SW480 (cell line): ENCODE data around the gene AOC1.
A peak's percentile ranks its signal among the peaks of the same experiment; 100 is the strongest.

ENCODE experiments used
- DNase-seq: peaks from one replicate; pipeline ENCODE4 v3.0.0-alpha.2; 2016; ENCODE audit warnings: low spot score

AOC1 gene

DNA sequence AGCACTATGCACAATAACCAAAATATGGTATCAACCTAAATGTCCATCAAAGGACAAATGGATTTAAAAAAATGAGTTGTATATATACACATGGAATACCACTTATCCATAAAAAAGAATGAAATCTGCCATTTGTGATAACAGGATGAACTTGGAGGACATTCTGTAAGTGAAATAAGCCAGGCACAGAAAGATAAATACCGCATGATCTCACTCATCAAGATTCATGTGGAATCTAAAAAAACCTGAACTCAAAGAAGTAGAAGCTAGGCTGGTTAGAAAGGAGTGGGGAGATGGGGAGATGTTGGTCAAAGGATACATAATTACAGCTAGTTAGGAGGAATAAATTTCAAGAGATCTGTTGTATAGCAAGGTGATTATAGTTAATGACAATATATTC is 17.3 kb upstream of the AOC1 start:
- DNase-seq, result no peak

DNA sequence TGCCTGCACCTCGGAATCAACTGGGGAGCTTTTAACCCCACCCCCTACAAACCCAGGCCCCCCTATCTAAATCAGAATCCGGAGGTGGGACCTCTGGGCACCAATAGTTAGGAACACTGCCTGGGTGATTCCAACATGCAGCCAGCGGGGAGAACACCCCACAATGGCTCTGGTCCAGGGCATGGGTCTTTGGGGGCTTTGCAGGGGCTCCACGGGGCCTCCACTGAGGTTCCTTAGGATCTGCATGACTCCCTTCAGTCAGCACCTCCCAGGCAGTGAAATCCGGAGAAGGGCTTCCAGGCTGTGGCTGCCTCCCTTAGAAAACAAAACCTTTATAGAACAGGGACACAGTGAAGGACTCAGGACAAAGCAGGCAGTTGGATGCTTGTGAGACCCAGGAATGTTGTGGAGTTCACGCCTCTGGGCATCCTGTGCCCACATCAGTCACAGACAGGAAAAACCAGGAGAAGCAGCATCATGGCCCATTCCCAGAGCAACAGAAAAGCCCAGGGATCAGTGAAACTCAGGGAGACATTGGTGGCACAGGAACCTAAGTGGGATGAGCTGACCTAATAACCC is 16.5 kb upstream of the AOC1 start:
- peak; percentile 59 for DNase-seq

- no peak for DNase-seq
Measured at GRCh38 chr7:150838965-150839650, 13.2 kb upstream of the AOC1 start.

- no peak for DNase-seq
Measured at GRCh38 chr7:150842018-150842417, 10.3 kb upstream of the AOC1 start.

DNA sequence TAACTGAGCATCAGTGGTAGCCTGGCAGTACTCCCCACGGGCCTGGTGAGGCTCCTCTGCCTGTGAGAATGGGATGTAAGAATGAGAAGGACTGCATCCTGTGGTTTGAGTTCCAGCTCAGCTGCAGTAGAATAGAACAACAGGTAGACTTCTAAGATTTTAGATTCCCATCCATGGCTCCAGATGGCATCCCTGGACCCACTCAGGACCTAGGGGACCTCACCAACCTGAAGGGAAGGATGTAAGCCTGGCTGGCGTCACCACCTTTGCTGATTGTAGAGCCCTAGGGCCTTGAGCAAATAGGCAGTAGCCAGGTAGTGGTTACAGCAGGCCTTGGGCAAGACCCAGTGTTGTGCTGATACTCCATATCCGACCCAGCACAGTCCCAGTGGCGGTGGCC is 9.6 kb upstream of the AOC1 start:
- no peak for DNase-seq

DNA sequence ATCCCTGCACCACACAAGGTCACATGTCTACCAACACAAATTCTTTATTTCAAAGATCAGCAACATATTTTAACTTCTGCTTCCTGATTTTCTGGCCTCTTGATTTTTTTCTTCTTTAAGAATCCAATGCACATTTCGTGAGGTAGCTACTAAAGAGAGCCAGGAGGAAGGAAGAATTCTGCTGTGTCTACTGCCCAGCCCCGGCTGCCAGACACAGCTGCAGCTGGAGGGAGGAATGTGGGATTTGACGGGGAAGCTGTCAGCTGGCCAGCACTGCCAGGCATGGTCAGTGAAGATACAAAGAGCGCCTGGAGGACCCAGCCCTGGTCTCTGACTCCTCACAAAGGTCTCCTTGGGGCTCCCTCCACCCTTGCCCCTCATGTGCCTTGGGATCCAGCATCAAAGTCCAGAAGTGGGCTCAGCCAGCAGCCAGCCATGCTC is 6.9 kb upstream of the AOC1 start:
- DNase-seq, result no peak

DNA sequence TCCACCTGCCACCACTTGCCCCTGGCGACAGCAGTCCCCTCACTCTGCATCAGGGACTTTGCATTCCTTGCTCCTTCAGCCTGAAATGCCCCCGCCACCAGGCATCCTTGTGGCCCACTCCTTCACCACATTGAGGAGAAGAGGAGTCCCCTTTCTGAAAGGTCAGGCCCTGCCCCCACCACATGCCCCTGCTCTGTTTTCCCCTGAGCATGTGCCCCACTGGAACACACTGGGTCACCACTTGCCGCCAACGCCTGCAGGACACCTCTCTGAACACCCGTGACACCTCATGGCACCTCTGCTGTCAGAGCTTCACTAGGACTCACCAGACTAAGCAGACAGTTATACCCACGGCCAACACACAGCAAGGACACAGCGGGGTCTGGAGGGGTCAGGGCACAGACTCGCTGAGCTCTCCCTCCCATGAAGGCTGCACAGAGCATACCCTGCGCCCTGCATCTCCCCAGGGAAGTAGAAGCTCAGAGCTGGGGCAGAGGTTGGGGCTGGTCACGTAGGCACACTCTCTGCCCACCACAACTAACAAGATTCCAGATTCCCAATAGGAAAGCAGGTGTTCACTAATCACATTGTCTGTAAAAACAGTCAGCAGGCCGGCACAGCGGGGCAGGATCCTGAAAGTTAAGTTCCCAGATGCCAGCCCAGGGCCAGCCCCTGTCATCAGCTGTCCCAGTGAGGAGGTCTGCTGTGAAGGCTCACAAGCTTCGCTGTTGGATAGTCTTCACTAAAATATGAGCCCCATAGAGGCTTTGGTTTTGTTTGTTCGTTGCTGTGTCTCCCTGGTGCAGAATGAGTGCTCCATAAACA is 5.8 kb upstream of the AOC1 start:
- DNase-seq, result no peak

- DNase-seq, result no peak
Measured at GRCh38 chr7:150847536-150847935, 4.8 kb upstream of the AOC1 start.

- no peak for DNase-seq
Measured at GRCh38 chr7:150848111-150848510, 4.2 kb upstream of the AOC1 start.

GRCh38 chr7:150848561-150849115 is 3.7 kb upstream of the AOC1 start:
- no peak for DNase-seq

DNA sequence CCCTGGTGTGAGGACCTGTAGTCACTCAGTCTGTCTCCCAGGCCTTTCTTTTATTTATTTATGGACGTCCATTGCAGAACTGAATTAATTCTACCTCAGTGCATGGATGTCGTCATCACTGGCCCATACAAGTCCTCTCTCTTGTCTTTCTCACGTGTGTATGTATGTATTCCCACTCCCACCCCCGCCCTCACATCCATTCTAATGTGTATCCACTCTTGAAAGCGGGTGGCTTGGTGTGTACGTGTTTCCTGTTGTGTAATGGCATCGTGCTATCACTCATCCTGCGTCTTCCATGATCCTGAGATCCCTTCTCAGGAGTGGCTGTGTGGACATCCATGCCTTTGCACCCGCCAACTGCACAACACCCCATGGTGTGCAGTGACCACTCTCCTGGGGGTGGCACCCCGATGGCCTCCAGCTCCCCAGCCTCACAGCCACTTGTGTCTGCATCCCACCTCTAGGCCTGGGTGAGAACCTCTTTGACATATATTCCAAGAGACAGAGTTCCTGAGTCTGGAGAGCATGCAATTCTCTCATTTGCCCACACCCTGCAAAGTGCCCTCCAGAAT is 3.0 kb upstream of the AOC1 start:
- DNase-seq, result no peak

- no peak for DNase-seq
Measured at GRCh38 chr7:150850273-150850672, 2.0 kb upstream of the AOC1 start.

GRCh38 chr7:150851492-150852370 is 586 bp upstream of the AOC1 start:
- no peak for DNase-seq

DNA sequence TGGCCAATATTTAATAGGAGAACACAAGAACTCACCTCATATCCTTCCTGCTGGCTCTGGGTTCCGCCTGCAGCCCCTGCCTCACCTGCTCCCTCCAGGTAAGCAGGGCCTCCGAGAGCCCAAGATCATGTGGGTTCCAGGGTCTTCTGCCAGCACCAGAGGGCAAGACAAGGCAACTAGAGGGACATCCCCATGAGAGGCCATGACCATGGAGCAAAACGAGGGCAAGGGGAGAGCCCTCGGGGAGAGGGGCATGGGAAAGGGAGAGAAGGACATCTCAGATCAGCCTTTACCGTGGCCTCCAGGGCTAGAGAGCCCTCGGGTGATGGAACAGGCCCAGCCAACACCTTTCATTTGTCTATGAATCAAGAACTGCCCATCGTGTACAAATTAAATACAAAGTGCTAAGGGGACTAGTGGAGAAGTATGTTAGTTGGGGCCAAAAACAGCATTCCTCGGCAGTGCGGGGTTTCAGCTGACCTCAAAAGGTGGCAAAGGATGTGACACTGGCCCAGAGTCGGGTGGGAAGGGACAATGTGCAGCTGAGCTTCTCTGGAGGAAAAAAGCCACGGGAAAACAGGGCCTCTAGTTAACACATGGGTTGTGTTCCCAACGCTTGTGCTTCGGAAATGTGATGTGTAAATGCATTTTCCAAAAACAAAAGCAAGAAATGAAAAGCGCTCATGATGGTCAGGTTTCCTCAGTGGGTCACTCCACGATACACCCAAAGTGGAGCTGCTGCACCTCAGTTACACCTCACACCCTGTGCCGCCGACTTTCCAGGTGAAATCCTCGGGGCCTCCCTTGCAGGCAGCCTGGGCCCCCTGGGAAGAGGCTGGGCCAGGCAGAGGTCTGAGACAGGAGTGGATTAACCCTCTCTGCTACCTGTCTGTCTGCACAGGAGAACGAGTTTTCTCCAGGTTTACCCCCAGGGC is 2.0 kb downstream of the AOC1 start:
- no peak for DNase-seq

- no peak for DNase-seq
Measured at GRCh38 chr7:150855046-150855445, 2.7 kb downstream of the AOC1 start.

- no peak for DNase-seq
Measured at GRCh38 chr7:150855476-150856302, 3.4 kb downstream of the AOC1 start.

DNA sequence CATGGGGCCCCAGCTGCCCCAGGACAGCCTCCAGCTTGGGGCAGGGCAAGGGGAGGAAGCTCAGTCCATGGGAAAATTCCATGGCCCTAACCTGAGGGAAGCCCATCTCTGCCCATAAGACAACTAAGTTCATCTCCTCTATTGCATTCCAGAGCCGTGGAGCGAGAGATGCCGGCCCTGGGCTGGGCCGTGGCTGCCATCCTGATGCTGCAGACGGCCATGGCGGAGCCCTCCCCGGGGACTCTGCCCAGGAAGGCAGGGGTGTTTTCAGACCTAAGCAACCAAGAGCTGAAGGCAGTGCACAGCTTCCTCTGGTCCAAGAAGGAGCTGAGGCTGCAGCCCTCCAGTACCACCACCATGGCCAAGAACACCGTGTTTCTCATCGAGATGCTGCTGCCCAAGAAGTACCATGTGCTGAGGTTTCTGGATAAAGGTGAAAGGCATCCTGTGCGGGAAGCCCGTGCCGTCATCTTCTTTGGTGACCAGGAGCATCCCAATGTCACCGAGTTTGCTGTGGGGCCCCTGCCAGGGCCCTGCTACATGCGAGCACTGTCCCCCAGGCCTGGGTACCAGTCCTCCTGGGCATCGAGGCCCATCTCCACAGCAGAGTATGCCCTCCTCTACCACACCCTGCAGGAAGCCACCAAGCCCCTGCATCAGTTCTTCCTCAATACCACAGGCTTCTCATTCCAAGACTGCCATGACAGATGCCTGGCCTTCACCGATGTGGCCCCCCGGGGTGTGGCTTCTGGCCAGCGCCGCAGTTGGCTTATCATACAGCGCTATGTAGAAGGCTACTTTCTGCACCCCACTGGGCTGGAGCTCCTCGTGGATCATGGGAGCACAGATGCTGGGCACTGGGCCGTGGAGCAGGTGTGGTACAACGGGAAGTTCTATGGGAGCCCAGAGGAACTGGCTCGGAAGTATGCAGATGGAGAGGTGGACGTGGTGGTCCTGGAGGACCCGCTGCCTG is 4.3 kb downstream of the AOC1 start:
- DNase-seq, result no peak
